ENCODE measurements around the gene MRPL34.

The MRPL34 gene

DNA sequence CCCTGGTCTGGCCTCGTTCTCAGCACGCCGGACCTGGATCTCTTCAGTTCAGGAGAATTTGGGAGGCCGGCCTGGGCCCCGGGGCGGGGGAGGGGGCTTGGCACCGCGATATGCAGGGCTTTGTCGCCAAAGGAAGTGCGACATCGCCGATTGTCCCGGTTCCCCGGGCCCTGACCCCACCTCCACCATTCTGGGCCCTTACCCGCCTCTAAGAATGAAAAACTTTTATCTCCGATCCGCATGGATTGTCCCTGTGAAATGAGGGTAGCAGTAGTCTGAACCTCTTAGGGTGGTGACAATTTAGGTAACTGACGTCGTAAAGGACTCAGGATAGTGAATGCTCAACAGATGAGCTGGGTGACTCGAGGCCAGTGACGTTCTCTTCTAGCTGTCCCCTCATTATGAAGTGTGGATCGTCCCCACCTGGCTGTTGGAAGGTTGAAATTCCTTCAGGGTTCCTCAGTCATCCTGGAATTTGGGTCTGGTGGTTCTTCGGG, 4.3 kb downstream of the MRPL34 start:
- DNase-seq (ENCODE audit: low read depth) = no peak

DNA sequence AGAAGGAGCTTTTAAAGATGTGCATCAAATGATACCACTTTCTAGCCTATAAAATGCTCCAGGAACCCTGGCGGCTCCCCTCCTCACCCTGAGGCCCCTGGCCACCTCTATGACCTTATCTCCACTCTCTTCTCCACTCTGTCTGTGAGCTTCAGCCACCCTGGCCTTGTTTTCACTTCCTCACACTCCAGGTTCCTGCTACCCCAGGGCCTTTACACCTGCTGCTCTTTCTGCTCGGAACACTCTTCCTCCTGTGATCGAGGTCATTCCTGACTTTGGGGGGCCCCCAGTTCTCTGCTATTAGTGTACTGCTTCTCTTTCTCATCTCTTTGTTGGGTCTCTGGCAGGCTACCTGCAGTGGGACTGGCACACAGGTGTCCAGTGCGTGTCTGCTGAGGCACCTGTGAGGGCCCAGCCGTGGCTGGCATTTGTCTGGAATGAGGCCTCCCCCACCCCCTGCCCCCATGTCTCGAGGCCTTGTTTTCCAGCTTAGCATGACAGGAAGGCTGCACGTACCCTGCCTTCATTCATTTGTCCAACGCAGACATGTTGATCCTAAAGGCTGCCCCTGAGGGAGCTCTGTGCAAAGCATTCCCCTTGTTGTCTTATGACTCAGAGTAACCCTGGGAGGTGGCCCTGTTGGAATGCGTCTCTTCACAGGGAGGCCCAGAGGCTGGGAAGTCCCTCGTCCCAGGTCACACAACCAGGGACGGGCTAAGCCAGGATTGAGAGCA, 6.0 kb downstream of the MRPL34 start:
- no peak for DNase-seq (ENCODE audit: low read depth)

DNA sequence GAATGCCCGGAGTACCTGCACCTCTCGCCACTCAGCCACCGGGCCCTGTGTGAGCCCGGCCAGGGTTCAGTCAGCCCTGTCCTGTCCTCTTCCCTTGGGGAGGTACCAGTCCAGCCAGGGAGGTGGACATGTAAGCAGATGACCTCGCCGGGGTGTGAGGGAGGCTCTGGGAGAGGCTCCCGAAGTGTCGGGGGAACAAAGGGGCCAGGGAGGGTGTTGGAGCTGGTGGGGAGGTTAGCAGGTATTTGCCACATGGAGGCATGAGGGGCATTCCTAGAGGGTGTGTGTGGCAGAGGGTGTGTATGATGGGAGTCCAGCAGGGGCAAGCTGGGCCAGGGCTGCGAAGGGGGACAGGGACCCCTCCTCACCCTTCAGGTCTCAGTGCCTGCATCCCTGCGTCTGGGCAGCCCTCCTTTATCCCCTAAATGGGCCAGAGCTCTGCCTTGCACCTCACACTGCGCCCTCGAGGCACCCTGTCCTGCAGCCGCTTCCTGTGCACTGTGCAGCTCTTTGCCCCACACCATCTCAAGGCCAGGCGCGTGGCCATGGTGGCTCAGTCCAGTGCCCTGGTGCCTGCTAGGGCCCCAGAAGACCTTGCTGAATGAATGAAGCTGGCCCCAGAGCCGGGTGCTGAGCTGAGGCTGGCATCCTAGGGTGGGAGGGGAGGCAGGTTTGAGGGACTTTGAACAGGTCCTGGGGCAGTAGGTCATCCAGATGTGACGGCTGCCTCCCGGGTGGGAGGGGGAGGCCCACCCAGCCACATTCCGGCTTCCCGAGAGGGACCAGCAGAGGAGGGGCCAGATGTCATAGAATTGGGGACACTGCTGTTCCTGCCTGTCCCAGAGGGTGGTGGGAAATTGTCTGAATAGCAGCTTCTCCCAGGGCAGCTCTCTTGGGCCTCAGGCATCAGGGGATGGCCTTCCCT, 6.8 kb downstream of the MRPL34 start:
- DNase-seq (ENCODE audit: low read depth) = no peak

DNA sequence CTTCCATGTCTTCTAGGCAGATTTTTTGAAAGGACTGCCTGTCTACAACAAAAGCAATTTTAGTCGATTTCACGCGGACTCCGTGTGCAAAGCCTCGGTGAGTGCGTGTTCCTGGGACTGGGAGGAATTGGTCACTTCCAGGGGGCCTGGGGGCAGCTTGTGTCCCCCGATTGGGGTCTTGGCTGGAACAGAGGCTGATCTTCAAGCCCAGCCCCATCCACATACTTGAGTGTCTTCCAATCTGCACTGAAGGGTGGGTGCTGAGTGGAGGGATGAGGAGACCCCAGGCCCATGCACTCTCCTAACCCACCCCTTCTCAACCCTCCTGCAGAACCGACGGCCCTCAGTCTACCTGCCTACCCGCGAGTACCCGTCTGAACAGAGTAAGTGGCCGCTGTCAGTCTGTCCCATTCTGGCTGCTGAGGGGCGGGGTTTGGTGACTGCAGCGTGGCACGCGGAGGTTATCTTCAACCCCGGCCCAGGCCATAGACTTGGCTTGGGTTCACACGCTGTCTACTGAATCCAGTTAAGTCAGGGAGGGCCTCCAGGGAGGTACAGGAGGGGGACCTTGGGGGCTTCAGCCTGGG, 8.4 kb downstream of the MRPL34 start:
- no peak for DNase-seq (ENCODE audit: low read depth)

DNA sequence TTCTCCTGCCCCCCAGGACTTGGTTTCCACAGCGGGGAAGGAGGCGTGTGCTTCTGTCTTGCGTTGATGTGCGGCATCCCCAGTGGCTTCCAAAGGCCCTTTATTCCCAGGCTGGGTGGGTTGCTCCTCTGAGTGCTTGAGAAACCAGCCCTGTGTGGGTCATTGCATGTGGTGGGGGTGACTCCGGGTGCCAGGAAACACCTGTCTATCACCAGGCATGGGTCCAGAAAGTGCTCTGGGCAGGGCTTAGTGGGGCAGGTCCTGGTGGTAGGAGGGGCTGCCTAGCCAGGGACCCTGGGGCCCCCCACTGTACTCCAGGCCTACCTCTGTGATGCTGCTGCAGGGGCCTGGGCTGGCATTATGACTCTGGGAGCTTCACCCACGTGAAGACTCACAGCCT, 13.3 kb downstream of the MRPL34 start:
- DNase-seq (ENCODE audit: low read depth) = no peak

DNA sequence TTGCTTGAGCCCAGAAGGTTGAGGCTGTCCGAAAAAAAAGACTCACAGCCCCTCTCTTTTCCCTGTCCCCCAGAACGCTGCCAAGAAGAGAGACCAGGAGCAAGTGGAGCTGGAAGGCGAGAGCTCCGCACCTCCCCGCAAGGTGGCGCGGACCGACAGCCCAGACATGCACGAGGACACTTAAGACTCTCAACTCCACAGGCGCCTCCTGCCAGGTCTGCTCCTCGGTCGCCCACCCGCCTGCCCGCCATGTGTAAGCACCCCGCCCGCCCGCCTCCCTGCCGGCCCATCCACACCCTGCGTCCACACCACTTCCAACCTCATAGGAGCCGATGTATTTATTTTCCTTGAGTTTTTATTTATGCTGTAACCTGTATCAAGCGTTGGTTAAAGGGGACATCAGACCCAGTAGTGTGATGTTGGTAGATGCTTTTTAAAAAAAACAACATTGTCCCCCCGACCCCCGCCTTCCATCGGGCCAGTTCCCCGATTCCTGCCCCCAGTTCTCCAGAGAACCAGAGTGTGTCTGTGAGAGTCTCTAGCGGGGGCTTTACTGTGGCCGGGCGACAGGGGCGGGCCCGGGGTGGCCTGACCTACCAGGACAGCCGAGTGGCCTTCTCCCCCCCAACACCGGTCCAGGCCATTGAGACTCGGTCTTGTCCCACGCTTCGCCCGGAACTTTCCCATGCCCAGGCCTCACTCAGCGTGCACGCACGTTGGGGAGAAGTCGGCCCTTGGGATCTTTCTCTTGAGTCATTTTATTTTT, 14.0 kb downstream of the MRPL34 start:
- DNase-seq (ENCODE audit: low read depth) = no peak

DNA sequence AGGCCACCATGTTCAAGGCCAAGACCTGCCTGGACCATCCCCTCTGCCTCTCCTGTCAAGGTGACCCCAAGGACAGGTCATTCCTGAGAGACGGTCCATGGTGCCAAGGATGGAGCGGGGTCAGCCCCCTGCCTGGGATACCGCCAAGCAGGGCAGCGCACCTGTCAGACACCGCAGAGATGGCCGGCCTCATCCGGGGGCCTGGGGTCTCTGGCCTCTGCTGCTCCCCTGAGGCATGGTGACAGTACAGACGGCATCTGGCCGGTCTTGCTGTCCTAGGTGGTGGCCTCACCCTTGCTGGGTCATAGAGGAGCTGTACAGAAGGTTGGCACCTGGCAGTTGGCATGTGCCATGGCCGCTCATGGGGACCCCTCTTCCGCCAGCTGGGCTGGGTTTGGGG, 14.8 kb downstream of the MRPL34 start:
- no peak for DNase-seq (ENCODE audit: low read depth)

DNA sequence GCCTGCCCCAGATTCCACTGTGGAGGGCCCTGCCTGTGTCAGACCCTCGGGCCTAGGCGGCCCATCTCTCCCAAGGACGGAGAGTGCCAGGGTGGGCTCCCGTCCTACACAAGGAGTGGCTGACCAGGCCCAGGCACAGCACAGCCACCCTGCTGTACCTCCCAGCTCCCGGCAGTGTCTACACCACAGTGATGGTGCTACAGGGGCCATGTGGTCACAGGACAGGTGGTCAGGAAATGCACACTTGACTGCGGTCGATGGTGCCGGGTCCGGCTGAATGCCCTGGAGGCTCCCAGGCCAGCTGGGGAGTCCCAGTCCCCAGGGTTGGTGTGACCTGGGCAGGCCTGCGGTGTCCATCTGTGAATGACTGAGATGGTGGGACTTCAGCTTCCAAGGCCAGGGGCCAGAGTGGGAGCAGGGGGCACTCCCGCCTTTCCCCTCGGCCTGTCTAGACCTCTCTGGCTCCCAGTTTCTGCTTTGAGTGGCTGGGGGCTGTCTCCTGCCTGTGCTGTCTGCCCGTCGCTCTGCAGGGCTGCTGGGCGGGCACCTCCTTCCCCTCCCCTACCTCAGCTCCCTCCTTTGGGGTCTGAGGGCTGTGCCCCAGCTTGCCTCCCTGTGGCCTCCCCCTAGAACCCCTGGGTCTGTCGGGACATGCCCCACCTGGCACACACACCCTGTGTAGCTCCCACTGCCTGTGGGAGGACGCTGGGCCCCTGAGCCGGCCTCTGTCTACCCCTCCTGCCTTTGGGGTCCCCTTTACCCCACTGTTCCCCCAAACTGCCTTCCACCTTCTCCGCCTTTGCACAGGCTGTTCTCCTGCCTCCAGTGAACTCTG, 16.2 kb downstream of the MRPL34 start:
- DNase-seq (ENCODE audit: low read depth) = no peak

DNA sequence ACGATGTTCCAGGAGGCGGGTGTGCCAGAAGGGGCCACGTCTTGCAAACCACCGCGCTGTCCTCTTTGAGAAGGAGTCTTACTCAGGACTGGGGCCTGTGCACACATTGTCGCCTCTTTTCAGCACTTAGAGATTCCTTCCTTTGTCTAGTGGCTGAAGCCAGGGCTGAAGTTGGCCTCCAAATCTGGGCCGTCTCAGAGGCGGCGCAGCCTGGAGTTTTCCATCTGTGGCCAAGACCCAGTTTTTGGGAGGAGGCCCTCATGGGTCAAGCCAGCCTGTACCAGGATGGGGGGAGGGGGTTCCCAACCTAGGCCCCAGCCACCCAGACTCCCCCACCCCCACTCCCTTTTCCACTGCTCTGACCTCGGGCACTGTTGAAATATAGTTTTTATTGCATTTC, 17.2 kb downstream of the MRPL34 start:
- DNase-seq (ENCODE audit: low read depth) = no peak

DNA sequence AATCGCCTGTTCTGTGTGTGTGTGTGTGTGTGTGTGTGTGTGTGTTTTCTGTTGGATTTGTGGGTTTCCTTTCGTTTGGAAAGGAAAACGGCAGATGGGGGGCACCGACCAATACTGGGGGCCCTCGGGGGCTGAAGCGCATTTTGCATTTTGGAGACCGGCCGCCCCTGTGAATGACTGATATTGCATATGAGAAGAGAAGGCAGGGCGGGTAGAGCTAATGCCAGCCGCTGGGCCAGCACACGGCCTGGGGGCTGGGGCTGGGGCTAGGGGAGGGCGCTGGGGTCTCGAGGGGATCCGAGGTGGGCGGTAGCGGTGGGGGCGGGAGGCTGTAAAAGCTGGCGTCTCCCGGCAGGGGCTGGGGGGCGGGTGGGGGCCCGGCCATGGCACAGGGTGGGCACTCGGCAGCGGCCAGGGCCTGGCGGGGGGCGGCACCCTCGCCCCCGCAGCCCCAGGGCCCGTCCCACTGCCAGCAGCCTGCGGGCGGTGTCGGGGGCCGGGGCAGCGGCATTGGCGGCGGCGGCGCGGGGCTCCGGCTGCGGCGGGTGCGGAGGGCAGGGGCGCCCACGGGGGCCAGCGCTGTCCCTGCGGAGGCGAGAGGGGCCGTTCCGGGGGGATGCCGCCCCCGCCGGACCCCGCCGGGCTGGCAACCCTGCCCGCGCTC, 17.8 kb downstream of the MRPL34 start:
- no peak for DNase-seq (ENCODE audit: low read depth)

DNA sequence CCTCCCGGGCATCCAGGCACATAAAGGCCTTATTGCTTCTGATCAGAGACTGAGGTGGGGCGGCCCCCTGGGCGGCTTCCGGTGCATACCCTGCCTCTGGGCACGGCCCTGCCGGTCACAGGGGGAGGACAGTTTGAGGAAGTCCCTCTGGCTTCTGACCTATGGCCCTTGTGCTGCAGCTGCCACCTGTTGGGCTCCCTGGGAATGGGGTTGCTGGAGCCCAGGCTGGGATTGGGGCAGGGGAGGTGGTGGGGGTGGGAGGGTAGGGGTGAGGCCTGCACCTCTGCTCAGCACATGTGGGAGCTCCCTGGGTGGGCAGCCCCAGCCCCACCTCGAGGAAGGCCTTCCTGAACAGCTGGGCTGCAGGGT, 18.3 kb downstream of the MRPL34 start:
- no peak for DNase-seq (ENCODE audit: low read depth)

DNA sequence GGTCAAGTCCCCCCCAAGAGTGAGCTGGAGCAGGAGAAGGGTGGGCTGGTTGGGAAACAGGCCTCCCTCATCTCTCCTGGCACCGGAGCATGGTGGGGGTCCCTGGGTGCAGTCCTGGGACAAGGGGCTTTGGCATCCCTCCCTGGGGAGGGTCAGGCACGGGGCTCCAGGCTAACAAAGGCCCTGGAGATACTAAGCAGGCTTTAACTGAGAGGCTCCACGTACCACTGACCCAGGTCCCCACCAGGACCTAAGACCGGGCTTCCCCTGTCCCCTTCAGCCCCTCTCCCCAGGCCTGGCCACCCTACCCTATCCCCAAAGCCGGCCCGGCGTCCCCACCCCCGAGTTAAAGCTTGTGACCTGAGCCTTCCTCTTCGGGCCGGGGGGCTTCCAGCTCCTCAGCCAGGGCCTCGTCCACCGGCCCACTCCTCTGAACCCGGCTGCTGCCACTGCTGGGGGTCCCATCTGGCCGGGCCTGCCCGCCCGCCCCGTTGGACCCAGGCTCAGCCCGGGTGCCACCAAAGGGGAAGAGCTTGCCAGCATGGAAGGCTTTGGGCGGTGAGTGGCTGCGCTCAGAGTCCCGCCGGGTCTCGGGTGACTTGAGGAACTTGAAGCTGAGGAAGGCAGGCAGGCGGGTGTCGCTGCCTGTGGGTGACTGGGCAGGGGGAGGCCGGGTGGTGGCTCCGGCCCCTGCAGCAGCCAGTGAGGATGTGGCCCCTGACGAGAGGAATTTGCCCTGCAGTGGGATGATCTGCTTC, 18.9 kb downstream of the MRPL34 start:
- no peak for DNase-seq (ENCODE audit: low read depth)

DNA sequence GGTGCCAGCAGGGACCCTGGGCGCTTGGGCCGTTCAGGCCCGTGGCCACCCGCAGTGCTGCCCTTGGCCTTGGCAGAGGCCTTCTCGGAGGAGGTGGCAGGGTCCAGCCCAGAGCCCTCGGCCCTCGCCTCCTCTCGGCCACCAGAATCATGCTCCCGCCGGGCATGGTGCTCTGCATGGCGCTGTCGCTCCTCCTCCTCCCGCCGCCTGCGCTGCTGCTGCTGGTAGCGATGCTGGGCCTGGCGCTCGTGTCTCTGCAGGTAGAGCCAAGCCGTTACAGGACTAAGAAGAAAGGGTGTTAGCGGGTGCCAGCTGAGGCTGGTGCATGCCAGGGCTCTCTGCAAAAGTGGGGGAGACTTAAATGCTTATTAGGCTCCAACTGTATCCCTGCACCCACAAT, 19.5 kb downstream of the MRPL34 start:
- no peak for DNase-seq (ENCODE audit: low read depth)

DNA sequence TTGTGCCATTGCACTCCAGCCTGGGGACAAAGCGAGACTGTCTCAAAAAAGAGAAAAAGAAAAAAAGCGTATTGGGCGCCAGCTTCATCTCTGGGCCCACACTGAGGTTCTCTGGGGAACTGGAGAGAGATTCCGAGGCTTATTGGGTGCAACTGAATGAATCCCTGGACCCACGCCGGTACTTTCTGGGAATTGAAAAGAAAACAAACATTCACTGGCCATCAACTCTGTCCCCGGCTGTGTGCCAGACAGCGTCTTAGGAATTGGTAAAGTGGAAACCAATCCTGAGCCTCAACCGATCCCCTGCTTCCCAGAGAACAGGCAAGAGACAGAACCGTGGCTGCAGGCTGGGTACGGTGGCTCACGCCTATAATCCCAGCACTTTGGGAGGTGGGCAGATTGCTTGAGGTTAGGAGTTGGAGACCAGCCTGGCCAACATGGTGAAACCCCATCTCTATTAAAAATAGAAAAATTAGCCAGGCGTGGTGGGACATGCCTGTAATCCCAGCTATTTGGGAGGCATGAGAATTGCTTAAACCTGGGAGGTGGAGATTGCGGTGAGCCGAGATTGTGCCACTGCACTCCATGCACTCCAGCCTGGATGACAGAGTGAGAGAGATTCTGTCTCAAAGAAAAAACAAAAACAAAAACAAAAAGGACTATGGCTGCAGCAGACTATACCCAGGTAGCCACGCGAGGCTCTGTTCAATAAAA, 20.4 kb downstream of the MRPL34 start:
- DNase-seq (ENCODE audit: low read depth) = no peak

DNA sequence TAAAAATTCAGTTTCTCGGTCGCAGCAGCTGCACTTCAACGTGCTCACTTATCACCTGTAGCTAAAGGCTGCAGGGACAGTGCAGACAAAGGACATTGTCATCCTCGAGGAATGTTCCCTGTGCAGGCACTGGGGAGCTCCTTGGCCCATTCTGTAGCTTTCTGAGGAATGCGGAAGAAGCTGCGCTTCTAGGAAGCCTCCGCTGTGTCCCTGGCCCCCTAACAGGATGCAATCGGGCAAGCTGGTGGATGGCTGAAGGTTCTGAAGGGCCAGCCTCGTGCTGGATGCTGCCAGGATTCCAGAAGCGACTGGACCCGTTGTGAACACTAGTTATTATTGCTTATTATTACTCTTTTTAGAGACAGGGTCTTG, 20.9 kb downstream of the MRPL34 start:
- no peak for DNase-seq (ENCODE audit: low read depth)

DNA sequence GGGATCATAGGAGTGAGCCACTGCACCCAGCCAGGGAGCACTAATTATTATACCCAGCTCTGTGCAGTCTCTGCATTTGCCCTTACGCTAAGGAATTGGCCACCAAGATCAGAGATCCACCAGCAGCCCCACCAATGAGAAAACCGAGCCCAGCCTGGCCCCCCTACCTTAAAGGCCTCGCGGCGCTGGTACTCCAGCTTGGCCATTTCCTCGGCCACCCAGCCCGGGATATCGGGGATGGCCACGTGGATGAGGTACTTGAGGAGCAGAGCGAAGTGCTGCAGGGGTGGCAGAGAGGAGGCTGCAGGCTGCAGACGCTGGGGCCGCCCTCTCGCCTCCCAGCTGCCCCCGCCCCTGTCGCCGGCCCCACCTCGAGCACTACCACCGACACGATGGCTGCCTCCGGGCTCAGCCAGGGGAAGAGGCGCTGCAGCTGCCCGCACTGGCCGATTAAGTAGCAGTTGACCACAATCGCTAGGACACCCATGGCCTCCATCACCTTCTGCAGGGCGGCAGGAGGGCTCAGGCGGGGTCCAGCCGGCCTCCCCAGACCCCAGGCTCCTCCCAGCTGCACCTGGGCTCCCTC, 21.5 kb downstream of the MRPL34 start:
- no peak for DNase-seq (ENCODE audit: low read depth)

DNA sequence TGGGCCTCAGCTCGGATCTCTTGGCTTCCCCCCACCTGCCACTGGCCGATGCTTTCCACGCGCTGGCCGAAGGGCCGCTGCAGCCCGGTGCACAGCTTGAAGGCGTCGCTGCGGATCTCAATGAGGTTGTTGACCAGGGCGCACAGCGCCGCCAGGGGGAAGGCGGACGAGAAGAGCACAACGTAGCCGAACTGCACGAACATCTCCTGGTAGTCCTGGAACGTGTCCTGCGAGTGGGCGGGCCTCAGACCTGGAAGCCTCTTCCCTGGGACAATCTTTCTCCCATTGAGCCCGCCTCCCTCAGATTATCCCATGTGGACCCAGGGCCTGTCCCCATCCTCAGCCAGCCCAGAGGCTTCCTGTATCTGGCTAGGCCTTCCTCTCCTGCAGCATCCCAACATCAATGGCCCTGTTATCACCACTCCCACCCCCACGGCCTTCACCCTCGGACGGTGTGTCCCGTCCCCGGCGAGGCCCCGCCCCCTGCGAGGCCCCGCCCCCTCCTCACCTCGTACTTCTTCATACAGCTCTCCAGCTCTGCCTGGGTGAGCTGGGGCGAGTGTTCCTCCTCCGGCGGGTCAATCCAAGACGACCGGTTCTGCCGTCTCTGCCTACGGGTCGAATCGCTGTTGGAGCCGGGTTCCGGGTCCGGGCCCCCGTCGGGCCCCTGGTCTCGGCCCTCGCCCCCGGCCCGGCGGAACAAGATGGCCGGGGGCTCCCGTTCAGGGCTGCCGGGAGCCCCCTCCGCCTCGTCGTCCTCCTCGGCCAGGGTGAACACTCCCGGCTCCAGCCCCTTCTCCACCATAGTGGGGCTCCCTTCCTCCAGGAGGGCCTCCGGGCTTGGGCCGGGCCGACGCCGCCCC, 22.2 kb downstream of the MRPL34 start:
- no peak for DNase-seq (ENCODE audit: low read depth)
